ENCODE measurements around the gene AHDC1. TPM values are rescaled to one million over a fixed set of nuclear protein-coding genes. Genes with fewer than 3 reads are reported as not detected.

Gene AHDC1
- total and polyA plus RNA-seq, 7 donors, result 6.4 to 65.2 (median 35.9) TPM

GRCh38 chr1:27592232-27592930 is 11.6 kb downstream of the AHDC1 start:
- Histone ChIP-seq H3K36me3 (ENCODE audit: insufficient read depth in 1 of 2, low read depth in 1 of 2) (peaks cover 0 to 22% of the 10 kb centered on the region in 2 donors), H3K9me3 (no peaks in the 10 kb centered on the region), H3K4me3 (peak overlapping the region; percentile 22), H3K27me3 (ENCODE audit: insufficient read depth in 3 of 3, low read length in 2 of 3) (no peaks in the 10 kb centered on the region), H3K4me1 (peaks cover 98% of the 10 kb centered on the region), H3K27ac (peak overlapping the region; percentile 62)
- intact Hi-C loops (cut with DNase I), result no loop called here
- no peak for TF ChIP-seq CTCF (IDR thresholded peaks at IDR 0.05)
- DNase-seq (no peak), ATAC-seq (peak; percentile 2 to 21 (median 11))
- whole genome bisulfite sequencing, 3 donors, result 39 to 60% (median 50%) methylated on average over 18 to 22 of the region's 22 CpGs

- intact Hi-C loops (cut with DNase I), result no loop called here
- peaks cover 97% of the 10 kb centered on the region for H3K4me1 ChIP-seq
- no peak for TF ChIP-seq CTCF (IDR thresholded peaks at IDR 0.05)
- no peaks in the 10 kb centered on the region for H3K9me3 ChIP-seq
- no peaks in the 10 kb centered on the region for H3K27me3 ChIP-seq (ENCODE audit: insufficient read depth in 3 of 3, low read length in 2 of 3)
- no peak for ATAC-seq
- DNase-seq, result no peak
- H3K36me3 ChIP-seq (ENCODE audit: insufficient read depth in 1 of 2, low read depth in 1 of 2), result peaks cover 0 to 22% of the 10 kb centered on the region in 2 donors
- no peak overlapping the region for H3K4me3 ChIP-seq
- WGBS, 3 donors, result 46 to 53% (median 49%) methylated on average over 4 of the region's 4 CpGs
- peak overlapping the region; percentile 62 for H3K27ac ChIP-seq
These were observed 12.3 kb downstream of the AHDC1 start for GRCh38 chr1:27591622-27592021.

DNA sequence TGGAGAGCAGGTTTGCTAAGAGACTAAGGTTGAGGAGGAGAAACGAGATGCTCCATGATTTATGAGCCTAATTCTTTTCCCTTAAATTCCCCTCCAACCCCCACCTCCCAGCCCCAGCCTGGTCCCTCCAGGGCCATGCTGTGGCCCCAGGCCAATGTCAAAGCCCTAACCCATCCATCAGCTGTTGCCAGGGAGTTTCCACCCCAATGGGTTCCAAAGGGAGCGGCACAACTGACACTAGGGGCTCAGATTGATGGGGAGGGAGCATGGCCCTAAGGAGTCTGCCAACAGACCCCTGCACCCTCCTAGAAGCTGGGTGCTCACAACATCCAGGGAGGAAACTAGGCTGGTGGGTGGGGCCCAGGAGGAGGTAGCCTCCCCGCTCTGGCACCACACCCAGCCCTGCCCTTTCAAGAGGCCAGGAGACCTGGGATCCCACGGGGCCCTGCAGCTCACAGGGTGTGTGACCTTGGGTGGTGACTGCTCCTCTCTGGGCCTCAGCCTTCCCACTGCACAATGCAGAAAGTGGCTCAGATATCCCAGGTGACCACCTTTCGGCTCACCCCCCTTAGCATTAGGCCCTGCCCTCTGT is 12.9 kb downstream of the AHDC1 start:
- peak overlapping the region; percentile 62 for H3K27ac ChIP-seq
- no peak for ATAC-seq
- H3K36me3 ChIP-seq (ENCODE audit: insufficient read depth in 1 of 2, low read depth in 1 of 2), result peaks cover 0 to 22% of the 10 kb centered on the region in 2 donors
- peaks cover 97% of the 10 kb centered on the region for H3K4me1 ChIP-seq
- no peak overlapping the region for H3K4me3 ChIP-seq
- WGBS, 3 donors, result 32 to 44% (median 37%) methylated on average over 5 of the region's 5 CpGs
- DNase-seq, result no peak
- no peaks in the 10 kb centered on the region for H3K27me3 ChIP-seq (ENCODE audit: insufficient read depth in 3 of 3, low read length in 2 of 3)
- intact Hi-C loops (cut with DNase I), result no loop called here
- H3K9me3 ChIP-seq, result no peaks in the 10 kb centered on the region
- TF ChIP-seq CTCF (IDR thresholded peaks at IDR 0.05), result no peak

DNA sequence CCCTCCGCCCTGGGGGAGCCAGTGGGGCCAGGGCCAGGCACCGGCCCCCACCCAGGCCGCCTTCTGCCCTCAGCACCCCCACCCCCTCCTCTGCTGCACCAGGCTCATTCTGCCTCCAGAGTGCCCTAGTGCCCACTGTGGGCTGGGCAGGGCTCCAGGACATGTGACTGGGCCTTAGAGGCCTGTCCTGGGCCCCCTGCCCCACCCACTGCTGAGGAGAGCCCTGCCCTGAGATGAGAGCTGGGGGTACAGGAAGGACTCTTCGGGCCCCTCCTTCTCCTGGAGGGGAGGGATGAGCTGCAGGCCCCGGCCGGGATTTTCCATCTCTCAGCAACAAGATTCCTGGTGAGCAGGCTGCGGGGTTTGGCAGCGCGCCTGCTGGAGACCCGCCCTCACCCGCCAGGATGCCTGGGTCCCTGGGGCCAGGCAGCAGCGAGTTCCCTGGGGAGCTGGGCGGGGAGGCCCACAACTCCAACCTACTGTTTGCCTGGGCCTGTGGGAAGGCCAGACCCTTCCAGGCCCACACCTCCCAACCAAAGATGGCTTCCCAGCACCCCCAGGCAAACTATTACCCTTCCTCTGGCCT is 14.0 kb downstream of the AHDC1 start:
- 19 to 30% (median 25%) methylated on average over 12 to 13 of the region's 13 CpGs for WGBS, 3 donors

More for the DNA sequence above, 14.0 kb downstream of the AHDC1 start:
- TF ChIP-seq CTCF (IDR thresholded peaks at IDR 0.05), result no peak
- ATAC-seq (peak; percentile 8 to 27 (median 12)), DNase-seq (peak in 1 of 2 donors; percentile 67)
- Histone ChIP-seq H3K4me1 (peaks cover 89% of the 10 kb centered on the region), H3K4me3 (no peak overlapping the region), H3K27ac (peak overlapping the region; percentile 62), H3K9me3 (no peaks in the 10 kb centered on the region), H3K27me3 (ENCODE audit: insufficient read depth in 3 of 3, low read length in 2 of 3) (no peaks in the 10 kb centered on the region), H3K36me3 (ENCODE audit: insufficient read depth in 1 of 2, low read depth in 1 of 2) (peaks cover 0 to 30% of the 10 kb centered on the region in 2 donors)
- intact Hi-C loops (cut with DNase I), result no loop called here
